AG04450 (cell line): Measurements from ENCODE around the gene SLC3A2. TPM values are rescaled to one million over a fixed set of nuclear protein-coding genes. Genes with fewer than 3 reads are reported as not detected.

Experiments
- CTCF ChIA-PET: fragments of 300-600, 350-600 bp; formaldehyde crosslinking; extraction: SDS; loops from one replicate; lab custom pipeline; 2022; ENCODE audit warnings: antibody characterized with exemption, inconsistent platforms; lab: Charles Lee
- POLR2A ChIA-PET: fragments of 350-600 bp; formaldehyde crosslinking; extraction: SDS; loops from one replicate; lab custom pipeline; 2021; ENCODE audit warnings: antibody characterized with exemption, inconsistent platforms; lab: Yijun Ruan, JAX
- DNase-seq: peaks from one replicate; pipeline ENCODE4 v3.0.0-alpha.2; 2011; ENCODE audit warnings: low read depth, low spot score
- H3K27ac ChIP-seq: one replicate; pipeline ENCODE4 v1.5.1; 2012; ENCODE audit warnings: low read depth, low read length, control low read depth
- H3K27me3 ChIP-seq: one replicate; pipeline ENCODE4 v1.6.0; 2012; ENCODE audit warnings: low read length; ENCODE audit not compliant: control insufficient read depth, insufficient read depth
- H3K4me3 ChIP-seq: 2 replicates; pipeline ENCODE4 v1.5.1; 2011; ENCODE audit warnings: mild to moderate bottlenecking, low read depth, low read length, control low read depth
- H3K9me3 ChIP-seq: 2 replicates; pipeline ENCODE4 v1.5.1; 2012; ENCODE audit warnings: low read length; ENCODE audit not compliant: control insufficient read depth, insufficient read depth
- polyA plus RNA-seq: library from polyadenylated mRNA; depleted of rRNA; stranded (reverse); fragments of >200 nt; gene quantifications from 2 replicates; pipeline ENCODE4 v1.2.3, GENCODE V29; 2011
- TF ChIP-seq, protein P1 (sequence below): IDR thresholded peaks from 2 replicates; pipeline ENCODE4 v1.5.1; 2011; ENCODE audit warnings: low read depth, low read length, control low read depth, inconsistent platforms

SLC3A2 gene
- polyA plus RNA-seq, 1 experiment = 263 TPM

- TF ChIP-seq, protein P1, sequence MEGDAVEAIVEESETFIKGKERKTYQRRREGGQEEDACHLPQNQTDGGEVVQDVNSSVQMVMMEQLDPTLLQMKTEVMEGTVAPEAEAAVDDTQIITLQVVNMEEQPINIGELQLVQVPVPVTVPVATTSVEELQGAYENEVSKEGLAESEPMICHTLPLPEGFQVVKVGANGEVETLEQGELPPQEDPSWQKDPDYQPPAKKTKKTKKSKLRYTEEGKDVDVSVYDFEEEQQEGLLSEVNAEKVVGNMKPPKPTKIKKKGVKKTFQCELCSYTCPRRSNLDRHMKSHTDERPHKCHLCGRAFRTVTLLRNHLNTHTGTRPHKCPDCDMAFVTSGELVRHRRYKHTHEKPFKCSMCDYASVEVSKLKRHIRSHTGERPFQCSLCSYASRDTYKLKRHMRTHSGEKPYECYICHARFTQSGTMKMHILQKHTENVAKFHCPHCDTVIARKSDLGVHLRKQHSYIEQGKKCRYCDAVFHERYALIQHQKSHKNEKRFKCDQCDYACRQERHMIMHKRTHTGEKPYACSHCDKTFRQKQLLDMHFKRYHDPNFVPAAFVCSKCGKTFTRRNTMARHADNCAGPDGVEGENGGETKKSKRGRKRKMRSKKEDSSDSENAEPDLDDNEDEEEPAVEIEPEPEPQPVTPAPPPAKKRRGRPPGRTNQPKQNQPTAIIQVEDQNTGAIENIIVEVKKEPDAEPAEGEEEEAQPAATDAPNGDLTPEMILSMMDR = no peak
- H3K27me3 ChIP-seq = peaks cover 36% of the 10 kb centered on the region
- no peak overlapping the region for H3K4me3 ChIP-seq
- no peaks in the 10 kb centered on the region; the same call in 1 of the 2 replicates for H3K9me3 ChIP-seq
- no peak for DNase-seq
- ChIA-PET POLR2A (no interaction called here), CTCF (interaction anchor here (1.0 to 8.7 kb wide), 5 partner anchors 10 to 118 kb away, joined by 3 to 58 read pairs (median 5); no protein-coding TSS in a partner anchor)
- no peak overlapping the region for H3K27ac ChIP-seq
Measured at GRCh38 chr11:62917906-62918502, 37.3 kb downstream of the SLC3A2 start.

DNA sequence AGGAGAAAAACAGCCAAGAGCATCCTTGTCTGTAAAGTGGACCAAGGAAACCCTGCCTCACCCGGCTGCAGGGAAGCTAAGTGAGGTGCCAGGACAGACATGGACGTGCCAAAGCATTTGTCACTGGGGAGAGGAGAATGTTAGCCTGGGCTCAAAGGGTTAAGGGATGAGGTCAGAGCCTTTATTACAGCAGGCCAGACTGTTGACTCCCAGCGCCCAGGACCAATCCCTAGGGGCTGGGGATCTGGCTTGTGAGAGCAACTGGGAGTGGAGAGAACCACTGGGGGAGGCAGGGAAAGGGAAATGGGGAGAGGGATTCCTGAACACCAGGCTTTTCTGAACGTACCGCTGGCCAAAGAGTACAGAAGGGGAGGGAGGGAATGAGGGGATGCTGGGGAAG is 37.8 kb downstream of the SLC3A2 start:
- TF ChIP-seq, protein P1 = no peak
- DNase-seq = no peak
- Histone ChIP-seq H3K27me3 (peaks cover 41% of the 10 kb centered on the region), H3K9me3 (no peaks in the 10 kb centered on the region; the same call in 1 of the 2 replicates), H3K27ac (no peak overlapping the region), H3K4me3 (no peak overlapping the region)
- ChIA-PET CTCF (interaction anchor here (1.8 to 8.7 kb wide), 3 partner anchors 13 to 117 kb away, joined by 5 to 58 read pairs (median 8); no protein-coding TSS in a partner anchor), POLR2A (no interaction called here)

GRCh38 chr11:62919476-62919875 is 38.8 kb downstream of the SLC3A2 start:
- H3K9me3 ChIP-seq = no peaks in the 10 kb centered on the region; the same call in 1 of the 2 replicates
- CTCF ChIA-PET = interaction anchor here (2.6 to 8.7 kb wide), 2 partner anchors 14 to 105 kb away, joined by 10 to 58 read pairs; no protein-coding TSS in a partner anchor
- no peak overlapping the region for H3K27ac ChIP-seq
- TF ChIP-seq, protein P1 = no peak
- no peak overlapping the region for H3K4me3 ChIP-seq
- H3K27me3 ChIP-seq = peaks cover 50% of the 10 kb centered on the region
- no peak for DNase-seq
- POLR2A ChIA-PET = no interaction called here

- TF ChIP-seq, protein P1 = no peak
- POLR2A ChIA-PET = no interaction called here
- no peak overlapping the region for H3K4me3 ChIP-seq
- H3K9me3 ChIP-seq = no peaks in the 10 kb centered on the region; the same call in 1 of the 2 replicates
- H3K27ac ChIP-seq = no peak overlapping the region
- no peak for DNase-seq
- CTCF ChIA-PET = interaction anchor here (2.6 to 8.7 kb wide), 2 partner anchors 14 to 104 kb away, joined by 10 to 58 read pairs; no protein-coding TSS in a partner anchor
- H3K27me3 ChIP-seq = peaks cover 51% of the 10 kb centered on the region
Measured at GRCh38 chr11:62919898-62920640, 39.4 kb downstream of the SLC3A2 start.
